ENCODE results near the gene MLNR. TPM values are rescaled to one million over a fixed set of nuclear protein-coding genes. Genes with fewer than 3 reads are reported as not detected.

Gene MLNR
- total RNA-seq, 1 experiment from 2014 or later = not detected

- Histone ChIP-seq H3K4me2 (ENCODE audit: low read length) (peak overlapping the region; percentile 18), H3K9me3 (ENCODE audit: control insufficient read depth in 1 of 2, insufficient read depth in 1 of 2, low read depth in 1 of 2, low read length in 2 of 2) (no peaks in the 10 kb centered on the region), H3K9me2 (ENCODE audit: insufficient read depth) (no peaks in the 10 kb centered on the region), H3K27me3 (ENCODE audit: insufficient read depth, low read length) (no peaks in the 10 kb centered on the region), H3K9ac (ENCODE audit: low read length) (no peak overlapping the region), H3K27ac (ENCODE audit: low read depth, low read length) (no peak overlapping the region), H3K36me3 (ENCODE audit: control insufficient read depth in 1 of 2, insufficient read depth in 2 of 2, low read length in 2 of 2) (no peaks in the 10 kb centered on the region), H3K79me2 (ENCODE audit: insufficient read depth, low read length) (no peaks in the 10 kb centered on the region), H4K20me1 (ENCODE audit: insufficient read depth) (no peaks in the 10 kb centered on the region), H3K4me3 (replicated peaks in 1 of 2; ENCODE audit: low read depth in 1 of 2, low read length in 2 of 2) (no peak overlapping the region), H3K4me1 (ENCODE audit: control insufficient read depth in 1 of 2, insufficient read depth in 2 of 2, low read length in 2 of 2) (peaks cover 3 to 9% of the 10 kb centered on the region in 2 experiments; a peak in 3 of 4 replicates), H2AFZ (ENCODE audit: low read depth, low read length, poor library complexity, severe bottlenecking) (no peak overlapping the region)
- ChIA-PET CTCF (interaction anchor here (0.7 to 1.0 kb wide), 2 partner anchors 33 to 392 kb away, joined by 3 to 4 read pairs; partner anchors contain the start of gene CDADC1), POLR2A (no interaction called here), RAD21 (ENCODE audit: low non-redundant PET in 1 of 2, low total read pairs in 2 of 2, uncharacterized antibody in 2 of 2, unreplicated experiment in 2 of 2) (no interaction called here)
- TF ChIP-seq SP1 (IDR thresholded peaks at IDR 0.05; ENCODE audit: low read depth) = no peak
- TF ChIP-seq SRF (IDR thresholded peaks at IDR 0.05; ENCODE audit: low read depth) = no peak
- no peak for TF ChIP-seq SIN3A (IDR thresholded peaks at IDR 0.05; ENCODE audit: low read depth)
- TF ChIP-seq POLR2AphosphoS5 (IDR thresholded peaks at IDR 0.05; ENCODE audit: low read depth, low read length) = peak; percentile 28; the same call in 1 of the 2 replicates
- TF ChIP-seq, protein P1, sequence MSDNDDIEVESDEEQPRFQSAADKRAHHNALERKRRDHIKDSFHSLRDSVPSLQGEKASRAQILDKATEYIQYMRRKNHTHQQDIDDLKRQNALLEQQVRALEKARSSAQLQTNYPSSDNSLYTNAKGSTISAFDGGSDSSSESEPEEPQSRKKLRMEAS (IDR thresholded peaks at IDR 0.05) = peak; percentile 58
- TF ChIP-seq, protein P2, sequence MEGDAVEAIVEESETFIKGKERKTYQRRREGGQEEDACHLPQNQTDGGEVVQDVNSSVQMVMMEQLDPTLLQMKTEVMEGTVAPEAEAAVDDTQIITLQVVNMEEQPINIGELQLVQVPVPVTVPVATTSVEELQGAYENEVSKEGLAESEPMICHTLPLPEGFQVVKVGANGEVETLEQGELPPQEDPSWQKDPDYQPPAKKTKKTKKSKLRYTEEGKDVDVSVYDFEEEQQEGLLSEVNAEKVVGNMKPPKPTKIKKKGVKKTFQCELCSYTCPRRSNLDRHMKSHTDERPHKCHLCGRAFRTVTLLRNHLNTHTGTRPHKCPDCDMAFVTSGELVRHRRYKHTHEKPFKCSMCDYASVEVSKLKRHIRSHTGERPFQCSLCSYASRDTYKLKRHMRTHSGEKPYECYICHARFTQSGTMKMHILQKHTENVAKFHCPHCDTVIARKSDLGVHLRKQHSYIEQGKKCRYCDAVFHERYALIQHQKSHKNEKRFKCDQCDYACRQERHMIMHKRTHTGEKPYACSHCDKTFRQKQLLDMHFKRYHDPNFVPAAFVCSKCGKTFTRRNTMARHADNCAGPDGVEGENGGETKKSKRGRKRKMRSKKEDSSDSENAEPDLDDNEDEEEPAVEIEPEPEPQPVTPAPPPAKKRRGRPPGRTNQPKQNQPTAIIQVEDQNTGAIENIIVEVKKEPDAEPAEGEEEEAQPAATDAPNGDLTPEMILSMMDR (IDR thresholded peaks at IDR 0.05 in 2 of 3, conservative IDR thresholded peaks at IDR 0.05 in 1 of 3; ENCODE audit: borderline replicate concordance in 1 of 3, insufficient read depth in 1 of 3, low read depth in 2 of 3, low read length in 2 of 3) = peak in 2 of 3 experiments; percentile 27 to 32; a peak in 1 of 6 replicates
- TF ChIP-seq FOSL1 (IDR thresholded peaks at IDR 0.05; ENCODE audit: low read depth) = no peak
- 0 out of 2 replicates have a peak, but pooled peaks have one; percentile 6 for TF ChIP-seq CEBPB (IDR thresholded peaks at IDR 0.05; ENCODE audit: low read depth)
- no peak for TF ChIP-seq CBX3 (IDR thresholded peaks at IDR 0.05; ENCODE audit: low read depth)
- no peak for TF ChIP-seq POLR2A (IDR thresholded peaks at IDR 0.05; ENCODE audit: borderline replicate concordance, extremely low read depth, insufficient read depth, insufficient read length)
- ATAC-seq = peak; percentile 91
- BruUV-seq (replicated peaks) = no TSS peak
- intact Hi-C loops (cut with micrococcal nuclease) = no loop called here
- DNase-seq (ENCODE audit: low read depth, low spot score) = peak; percentile 19
Observed at GRCh38 chr13:49214917-49215376, 5.2 kb upstream of the MLNR start.
